Measurements from ENCODE around the gene HMCN1.

DNA sequence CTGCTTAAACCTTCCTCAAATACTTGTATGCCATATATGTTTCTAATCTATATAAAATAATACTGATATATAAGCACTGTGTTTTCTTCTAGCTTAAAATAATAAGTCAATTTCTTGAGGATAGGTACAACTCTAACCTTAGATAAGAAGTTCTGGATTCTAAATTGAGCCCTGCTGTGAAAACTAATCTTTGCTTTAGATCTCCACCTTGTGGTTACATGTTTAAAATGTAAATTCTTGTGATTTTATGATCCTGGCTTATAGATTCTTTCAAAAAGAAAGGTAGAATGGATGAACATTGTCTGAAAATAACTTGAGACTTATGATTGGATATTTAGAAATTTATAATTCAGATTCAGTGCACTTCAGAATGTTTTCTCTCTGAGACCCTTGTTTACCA lies 38.9 kb upstream of the HMCN1 start:
- TF ChIP-seq, protein P1, sequence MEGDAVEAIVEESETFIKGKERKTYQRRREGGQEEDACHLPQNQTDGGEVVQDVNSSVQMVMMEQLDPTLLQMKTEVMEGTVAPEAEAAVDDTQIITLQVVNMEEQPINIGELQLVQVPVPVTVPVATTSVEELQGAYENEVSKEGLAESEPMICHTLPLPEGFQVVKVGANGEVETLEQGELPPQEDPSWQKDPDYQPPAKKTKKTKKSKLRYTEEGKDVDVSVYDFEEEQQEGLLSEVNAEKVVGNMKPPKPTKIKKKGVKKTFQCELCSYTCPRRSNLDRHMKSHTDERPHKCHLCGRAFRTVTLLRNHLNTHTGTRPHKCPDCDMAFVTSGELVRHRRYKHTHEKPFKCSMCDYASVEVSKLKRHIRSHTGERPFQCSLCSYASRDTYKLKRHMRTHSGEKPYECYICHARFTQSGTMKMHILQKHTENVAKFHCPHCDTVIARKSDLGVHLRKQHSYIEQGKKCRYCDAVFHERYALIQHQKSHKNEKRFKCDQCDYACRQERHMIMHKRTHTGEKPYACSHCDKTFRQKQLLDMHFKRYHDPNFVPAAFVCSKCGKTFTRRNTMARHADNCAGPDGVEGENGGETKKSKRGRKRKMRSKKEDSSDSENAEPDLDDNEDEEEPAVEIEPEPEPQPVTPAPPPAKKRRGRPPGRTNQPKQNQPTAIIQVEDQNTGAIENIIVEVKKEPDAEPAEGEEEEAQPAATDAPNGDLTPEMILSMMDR (IDR thresholded peaks at IDR 0.05), result peak in 3 of 12 donors; percentile 12 to 21 (median 16)
- TF ChIP-seq POLR2A (IDR thresholded peaks at IDR 0.05), result no peak

Measured in heart left ventricle (tissue), 13 donors.